OCI-LY7 (cell line): ENCODE data around the gene KCTD3. TPM values are rescaled to one million over a fixed set of nuclear protein-coding genes. Genes with fewer than 3 reads are reported as not detected.

Source experiments
- BruUV-seq: library from RNA; stranded (reverse); fragments of 400-500 nt; replicated peaks from 2 replicates; lab custom pipeline; 2021; lab: Mats Ljungman, UMichigan
- CTCF ChIA-PET: fragments of 300-600 bp; sonication (Branson Sonifier 250); formaldehyde crosslinking; loops from one replicate; lab custom pipeline; 2022; ENCODE audit warnings: antibody characterized with exemption; ENCODE audit not compliant: unreplicated experiment; lab: Charles Lee
- POLR2A ChIA-PET: fragments of 300-600 bp; sonication (Branson Sonifier 250); formaldehyde crosslinking; loops from one replicate; lab custom pipeline; 2022; ENCODE audit warnings: antibody characterized with exemption; lab: Charles Lee
- DNase-seq: peaks from one replicate; pipeline ENCODE4 v3.0.0-alpha.2; 2015; ENCODE audit warnings: low spot score
- H2AFZ ChIP-seq: fragments of 200-600 bp; sonication (generic), shearing (Covaris generic); 2 replicates; pipeline ENCODE4 v1.6.1; 2014; ENCODE audit warnings: mild to moderate bottlenecking, antibody characterized with exemption, low read length, moderate library complexity
- H3K27ac ChIP-seq: fragments of 200-600 bp; sonication (generic); 2 replicates; pipeline ENCODE4 v1.5.1; 2014; ENCODE audit warnings: mixed run types, low read depth, mild to moderate bottlenecking, moderate library complexity, low read length, inconsistent platforms; ENCODE audit not compliant: poor library complexity, severe bottlenecking
- H3K36me3 ChIP-seq: fragments of 200-600 bp; sonication (generic); 2 replicates; pipeline ENCODE4 v1.6.1; 2014; ENCODE audit warnings: mild to moderate bottlenecking, antibody characterized with exemption, low read length, moderate library complexity, mixed read lengths; ENCODE audit not compliant: insufficient read depth
- H3K4me1 ChIP-seq: fragments of 200-600 bp; sonication (generic); 2 replicates; pipeline ENCODE4 v1.5.1; 2014; ENCODE audit warnings: mild to moderate bottlenecking, low read length; ENCODE audit not compliant: insufficient read depth, poor library complexity, severe bottlenecking
- H3K4me2 ChIP-seq: fragments of 200-600 bp; sonication (generic); 2 replicates; pipeline ENCODE4 v1.6.1; 2014; ENCODE audit warnings: mild to moderate bottlenecking, low read length
- H3K4me3 ChIP-seq: fragments of 200-600 bp; sonication (generic); 2 replicates; pipeline ENCODE4 v1.5.1; 2014; ENCODE audit warnings: mild to moderate bottlenecking, low read depth, low read length; ENCODE audit not compliant: poor library complexity, severe bottlenecking
- H3K79me2 ChIP-seq: fragments of 200-600 bp; sonication (generic); 2 replicates; pipeline ENCODE4 v1.6.1; 2016; ENCODE audit warnings: low read depth, mild to moderate bottlenecking, low read length, moderate library complexity, mixed read lengths; ENCODE audit not compliant: insufficient read depth
- H3K9me2 ChIP-seq: fragments of 200-600 bp; sonication (generic); 2 replicates; pipeline ENCODE4 v1.6.1; 2016; ENCODE audit warnings: mild to moderate bottlenecking, low read length, mixed read lengths; ENCODE audit not compliant: insufficient read depth
- H3K9me3 ChIP-seq: fragments of 200-600 bp; sonication (generic); 2 replicates; pipeline ENCODE4 v1.6.1; 2014; ENCODE audit warnings: mild to moderate bottlenecking, mixed run types, low read length, mixed read lengths
- H4K20me1 ChIP-seq: fragments of 200-600 bp; sonication (generic); 2 replicates; pipeline ENCODE4 v1.6.1; 2014; ENCODE audit warnings: mild to moderate bottlenecking, antibody characterized with exemption, low read length, moderate library complexity, mixed read lengths; ENCODE audit not compliant: insufficient read depth
- CTCF ChIP-seq: fragments of 200-600 bp; sonication (generic); conservative IDR thresholded peaks from 2 replicates; pipeline ENCODE4 v1.5.1; 2014; ENCODE audit warnings: mild to moderate bottlenecking, antibody characterized with exemption, low read length, moderate library complexity, mixed read lengths
- EZH2phosphoT487 ChIP-seq: fragments of 200-600 bp; sonication (generic); IDR thresholded peaks from 2 replicates; pipeline ENCODE4 v1.6.1; 2018; ENCODE audit warnings: low read depth, borderline replicate concordance, mild to moderate bottlenecking, mixed run types, antibody characterized with exemption, low read length, moderate library complexity, mixed read lengths
- intact Hi-C: fragments of 100-400 bp; cut with micrococcal nuclease; formaldehyde crosslinking; loops from one replicate; pipeline ENCODE4 v1.10.0; 2022; ENCODE audit not compliant: unreplicated experiment
- small RNA-seq: library from RNA; depleted of rRNA; stranded (forward); fragments of <200 nt; gene quantifications from one replicate; pipeline ENCODE3, GENCODE V24; 2014
- total RNA-seq, 2 experiments: library from RNA; depleted of rRNA in 1 of 2; stranded (reverse); fragments of >200 nt in 1 of 2; shearing (Covaris generic) in 1 of 2; gene quantifications; 2 replicates each; pipeline ENCODE4 v1.2.3, GENCODE V29; 2014 to 2022

KCTD3 gene
- total RNA-seq, 2 experiments from 2014 or later = 0.13 to 3.4 TPM

- POLR2A ChIA-PET = no interaction called here
- Histone ChIP-seq H3K4me2 (no peak overlapping the region), H3K36me3 (no peaks in the 10 kb centered on the region), H3K4me1 (no peaks in the 10 kb centered on the region), H3K9me2 (no peaks in the 10 kb centered on the region), H3K4me3 (no peak overlapping the region), H3K27ac (no peak overlapping the region), H4K20me1 (no peaks in the 10 kb centered on the region), H2AFZ (no peak overlapping the region), H3K79me2 (no peaks in the 10 kb centered on the region), H3K9me3 (no peaks in the 10 kb centered on the region)
- intact Hi-C loops = no loop called here
- no TSS peak for BruUV-seq
- TF ChIP-seq EZH2phosphoT487 (no peak), CTCF (no peak)
- DNase-seq = no peak
- CTCF ChIA-PET = no interaction called here
These were observed 102.8 kb downstream of the KCTD3 start for GRCh38 chr1:215669806-215670491.

Small RNAs within 50 kb of the gene (small RNA-seq; reads per million reads assigned to genes)
- not detected for gene RF00108
